HG03565 (cell line): ENCODE measurements around the gene S100P.

ENCODE experiments used
- ATAC-seq: cut with Tn5 transposase; IDR thresholded peaks from one replicate; pipeline ENCODE4 v1.9.1; 2021; ENCODE audit warnings: mild to moderate bottlenecking, moderate library complexity; ENCODE audit not compliant: unreplicated experiment

The S100P gene

GRCh38 chr4:6742989-6743388 lies 49.3 kb downstream of the S100P start:
- ATAC-seq: no peak
